ENCODE results near the gene PTPRM.

DNA sequence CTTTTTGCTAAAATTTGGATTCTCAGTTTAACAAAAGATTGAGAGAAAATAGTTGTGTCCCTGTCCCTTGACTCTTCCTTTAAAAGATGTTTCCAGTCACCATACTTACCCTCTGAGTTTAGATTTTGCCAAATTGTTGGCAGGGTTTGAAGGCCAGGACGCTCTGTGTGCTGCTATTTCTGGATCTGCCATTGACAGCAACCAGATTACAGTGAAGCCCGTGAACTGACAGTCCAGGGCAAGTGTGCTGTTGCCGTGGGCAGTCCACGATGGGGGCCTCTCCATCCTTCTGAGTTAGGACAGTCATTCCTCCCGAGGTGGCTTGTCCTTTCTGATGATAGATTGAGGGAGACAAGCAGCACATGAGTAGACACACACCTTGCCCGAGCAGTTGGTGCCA lies 89.9 kb downstream of the PTPRM start:
- TF ChIP-seq EZH2 (IDR thresholded peaks at IDR 0.05; ENCODE audit: borderline replicate concordance, insufficient read depth, low read length, poor library complexity, severe bottlenecking) (no peak), TAF1 (IDR thresholded peaks at IDR 0.05; ENCODE audit: low read depth) (no peak), MXI1 (conservative IDR thresholded peaks at IDR 0.05; ENCODE audit: poor library complexity, severe bottlenecking) (no peak)
- TF ChIP-seq, protein P1, sequence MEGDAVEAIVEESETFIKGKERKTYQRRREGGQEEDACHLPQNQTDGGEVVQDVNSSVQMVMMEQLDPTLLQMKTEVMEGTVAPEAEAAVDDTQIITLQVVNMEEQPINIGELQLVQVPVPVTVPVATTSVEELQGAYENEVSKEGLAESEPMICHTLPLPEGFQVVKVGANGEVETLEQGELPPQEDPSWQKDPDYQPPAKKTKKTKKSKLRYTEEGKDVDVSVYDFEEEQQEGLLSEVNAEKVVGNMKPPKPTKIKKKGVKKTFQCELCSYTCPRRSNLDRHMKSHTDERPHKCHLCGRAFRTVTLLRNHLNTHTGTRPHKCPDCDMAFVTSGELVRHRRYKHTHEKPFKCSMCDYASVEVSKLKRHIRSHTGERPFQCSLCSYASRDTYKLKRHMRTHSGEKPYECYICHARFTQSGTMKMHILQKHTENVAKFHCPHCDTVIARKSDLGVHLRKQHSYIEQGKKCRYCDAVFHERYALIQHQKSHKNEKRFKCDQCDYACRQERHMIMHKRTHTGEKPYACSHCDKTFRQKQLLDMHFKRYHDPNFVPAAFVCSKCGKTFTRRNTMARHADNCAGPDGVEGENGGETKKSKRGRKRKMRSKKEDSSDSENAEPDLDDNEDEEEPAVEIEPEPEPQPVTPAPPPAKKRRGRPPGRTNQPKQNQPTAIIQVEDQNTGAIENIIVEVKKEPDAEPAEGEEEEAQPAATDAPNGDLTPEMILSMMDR (IDR thresholded peaks at IDR 0.05; ENCODE audit: poor library complexity, severe bottlenecking) = no peak
